ENCODE measurements around the gene CEP131. TPM values are rescaled to one million over a fixed set of nuclear protein-coding genes. Genes with fewer than 3 reads are reported as not detected.

CEP131 gene
- total RNA-seq, 4 donors from 2014 or later: 5.7 to 21.3 (median 6.8) TPM

GRCh38 chr17:81152288-81152828 is 70.4 kb downstream of the CEP131 start:
- Histone ChIP-seq H3K4me1 (no peaks in the 10 kb centered on the region), H3K9me3 (no peaks in the 10 kb centered on the region), H3K4me3 (no peak overlapping the region), H3K27me3 (no peaks in the 10 kb centered on the region), H3K36me3 (no peaks in the 10 kb centered on the region), H3K27ac (no peak overlapping the region)
- no peak for DNase-seq
- in situ Hi-C loops (cut with MboI; ENCODE audit: low pct_ligation_motif_present in 1 of 4, low pct_unique_long_range_greater_than_20kb in 1 of 4, low sequenced_read_pairs in 3 of 4) (no loop called here), intact Hi-C loops (cut with DNase I; ENCODE audit: low total_unique reads) (no loop called here)
- 78 to 80% methylated on average over 2 to 8 of the region's 8 CpGs for WGBS, 2 donors (ENCODE audit: low coverage in 1 of 2)
- TF ChIP-seq POLR2A (IDR thresholded peaks at IDR 0.05) (no peak), POLR2AphosphoS5 (IDR thresholded peaks at IDR 0.05) (no peak), EP300 (IDR thresholded peaks at IDR 0.05; ENCODE audit: low read depth) (no peak), CTCF (IDR thresholded peaks at IDR 0.05) (no peak)

GRCh38 chr17:81151278-81151677 is 71.5 kb downstream of the CEP131 start:
- H3K4me3 ChIP-seq: no peak overlapping the region
- 84% methylated on average over 12 of the region's 13 CpGs; no CpG with 5 or more reads in 1 of the 2 donors for WGBS, 2 donors (ENCODE audit: low coverage in 1 of 2)
- in situ Hi-C loops (cut with MboI; ENCODE audit: low pct_ligation_motif_present in 1 of 4, low pct_unique_long_range_greater_than_20kb in 1 of 4, low sequenced_read_pairs in 3 of 4): no loop called here

GRCh38 chr17:81150377-81151077 is 72.2 kb downstream of the CEP131 start:
- DNase-seq: peak; percentile 27
- Histone ChIP-seq H3K36me3 (no peaks in the 10 kb centered on the region), H3K9me3 (no peaks in the 10 kb centered on the region), H3K4me3 (no peak overlapping the region), H3K27ac (no peak overlapping the region), H3K27me3 (no peaks in the 10 kb centered on the region), H3K4me1 (no peaks in the 10 kb centered on the region)
- WGBS, 2 donors (ENCODE audit: low coverage in 1 of 2): 81% methylated on average over 12 of the region's 14 CpGs; no CpG with 5 or more reads in 1 of the 2 donors
- intact Hi-C loops (cut with DNase I; ENCODE audit: low total_unique reads): no loop called here
- in situ Hi-C loops (cut with MboI; ENCODE audit: low pct_ligation_motif_present in 1 of 4, low pct_unique_long_range_greater_than_20kb in 1 of 4, low sequenced_read_pairs in 3 of 4): no loop called here
- TF ChIP-seq POLR2AphosphoS5 (IDR thresholded peaks at IDR 0.05): no peak
- no peak for TF ChIP-seq CTCF (IDR thresholded peaks at IDR 0.05)
- TF ChIP-seq EP300 (IDR thresholded peaks at IDR 0.05; ENCODE audit: low read depth): no peak
- no peak for TF ChIP-seq POLR2A (IDR thresholded peaks at IDR 0.05)

More at GRCh38 chr17:81151278-81151677, 71.5 kb downstream of the CEP131 start:
- H3K9me3 ChIP-seq: no peaks in the 10 kb centered on the region
- no peak for TF ChIP-seq POLR2A (IDR thresholded peaks at IDR 0.05)
- no peak for TF ChIP-seq POLR2AphosphoS5 (IDR thresholded peaks at IDR 0.05)
- TF ChIP-seq CTCF (IDR thresholded peaks at IDR 0.05): no peak
- no peak for TF ChIP-seq EP300 (IDR thresholded peaks at IDR 0.05; ENCODE audit: low read depth)
- intact Hi-C loops (cut with DNase I; ENCODE audit: low total_unique reads): no loop called here
- H3K27ac ChIP-seq: no peak overlapping the region
- no peaks in the 10 kb centered on the region for H3K36me3 ChIP-seq
- no peaks in the 10 kb centered on the region for H3K27me3 ChIP-seq
- no peaks in the 10 kb centered on the region for H3K4me1 ChIP-seq
- no peak for DNase-seq

GRCh38 chr17:81148986-81149533 is 73.7 kb downstream of the CEP131 start:
- in situ Hi-C loops (cut with MboI; ENCODE audit: low pct_ligation_motif_present in 1 of 4, low pct_unique_long_range_greater_than_20kb in 1 of 4, low sequenced_read_pairs in 3 of 4): no loop called here
- WGBS, 2 donors (ENCODE audit: low coverage in 1 of 2): 45 to 60% methylated on average over 4 to 14 of the region's 14 CpGs

More at GRCh38 chr17:81148986-81149533, 73.7 kb downstream of the CEP131 start:
- no peak for DNase-seq
- no peaks in the 10 kb centered on the region for H3K27me3 ChIP-seq
- no peaks in the 10 kb centered on the region for H3K4me1 ChIP-seq
- no peak overlapping the region for H3K4me3 ChIP-seq
- no peaks in the 10 kb centered on the region for H3K9me3 ChIP-seq
- no peak overlapping the region for H3K27ac ChIP-seq
- intact Hi-C loops (cut with DNase I; ENCODE audit: low total_unique reads): no loop called here
- H3K36me3 ChIP-seq: no peaks in the 10 kb centered on the region
- no peak for TF ChIP-seq POLR2AphosphoS5 (IDR thresholded peaks at IDR 0.05)
